Mucosa of descending colon (tissue), 3 donors: Measurements from ENCODE around the gene VMP1. TPM values are rescaled to one million over a fixed set of nuclear protein-coding genes. Genes with fewer than 3 reads are reported as not detected.
"Not testable (repeated sequence)": the region's sequence is repeated elsewhere in the genome, so short reads cannot be mapped to it uniquely, and the experiment has no call there.

Experiments used
- ATAC-seq: fragments of 200-7000 bp; cut with Tn5 transposase; one replicate; pipeline ENCODE4 v1.9.1; 2020; ENCODE audit warnings: mild to moderate bottlenecking, moderate library complexity
- DNase-seq, 3 donors: peaks; one replicate each; pipeline ENCODE4 v3.0.0-alpha.2; 2020
- H3K36me3 ChIP-seq: fragments of 200-600 bp; one replicate; pipeline ENCODE4 v1.8.0; 2021; ENCODE audit warnings: low read depth, mild to moderate bottlenecking
- H3K4me1 ChIP-seq: fragments of 200-600 bp; one replicate; pipeline ENCODE4 v1.8.0; 2021; ENCODE audit warnings: low read depth, mild to moderate bottlenecking
- H3K4me3 ChIP-seq: fragments of 200-600 bp; one replicate; pipeline ENCODE4 v1.8.0; 2021; ENCODE audit warnings: mild to moderate bottlenecking
- H3K9me3 ChIP-seq: fragments of 200-600 bp; one replicate; pipeline ENCODE4 v1.8.0; 2021; ENCODE audit warnings: mild to moderate bottlenecking
- intact Hi-C, 2 donors: fragments of 100-400 bp; cut with DNase I in 1 of 2; cut with micrococcal nuclease in 1 of 2; formaldehyde crosslinking; loops; one replicate each; pipeline versions ENCODE4 v1.11.0 to v1.11.1; 2022; cut with DNase I, micrococcal nuclease
- total RNA-seq, 3 donors: library from RNA; stranded (reverse); fragmentation: NEBNext Ultra II Directional in 2 of 3; extraction: Animal tissue kit (Norgen Biotek cat#: 25700) in 2 of 3; gene quantifications; one replicate each; pipeline versions ENCODE4 v1.2.1 to v1.2.4, GENCODE V29; 2021 to 2023
- TF ChIP-seq, protein P1 (sequence below): fragments of 200-600 bp; IDR thresholded peaks from one replicate; pipeline ENCODE4 v1.8.0; 2022; ENCODE audit warnings: antibody characterized with exemption, mild to moderate bottlenecking
- donor health status: DM: no; HTN: no; CAD: no; lungs with moderate emphysema.
- donor health status: DM: no; HTN: no; CAD: no.
- donor health status: DM: no; HTN: yes; CAD: no.

Gene VMP1
- total RNA-seq, 3 donors from 2014 or later: 257 to 361 (median 266) TPM

DNA sequence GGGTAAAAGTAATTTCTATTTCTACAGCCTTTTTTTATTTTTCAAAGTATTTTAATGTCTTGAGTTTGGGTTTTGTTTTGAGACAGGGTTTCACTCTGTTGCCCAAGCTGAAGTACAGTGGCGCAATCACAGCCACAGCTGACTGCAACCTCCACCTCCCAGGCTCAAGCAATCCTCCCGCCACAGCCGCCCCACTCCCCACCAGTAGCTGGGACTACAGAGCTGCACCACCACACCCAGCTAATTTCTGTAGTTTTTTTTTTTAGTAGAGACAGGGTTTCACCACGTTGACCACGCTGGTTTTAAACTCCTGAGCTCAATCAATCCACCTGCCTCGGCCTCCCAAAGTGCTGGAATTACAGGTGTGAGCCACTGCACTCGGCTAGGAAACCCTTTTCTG, 141.3 kb downstream of the VMP1 start:
- intact Hi-C loops: no loop called here
- ATAC-seq (peak; percentile 16), DNase-seq (peak; percentile 72 to 86 (median 78))
- Histone ChIP-seq H3K9me3 (no peaks in the 10 kb centered on the region), H3K4me1 (peaks cover 84% of the 10 kb centered on the region), H3K36me3 (peaks cover 3% of the 10 kb centered on the region), H3K4me3 (no peak overlapping the region)
- TF ChIP-seq, protein P1, sequence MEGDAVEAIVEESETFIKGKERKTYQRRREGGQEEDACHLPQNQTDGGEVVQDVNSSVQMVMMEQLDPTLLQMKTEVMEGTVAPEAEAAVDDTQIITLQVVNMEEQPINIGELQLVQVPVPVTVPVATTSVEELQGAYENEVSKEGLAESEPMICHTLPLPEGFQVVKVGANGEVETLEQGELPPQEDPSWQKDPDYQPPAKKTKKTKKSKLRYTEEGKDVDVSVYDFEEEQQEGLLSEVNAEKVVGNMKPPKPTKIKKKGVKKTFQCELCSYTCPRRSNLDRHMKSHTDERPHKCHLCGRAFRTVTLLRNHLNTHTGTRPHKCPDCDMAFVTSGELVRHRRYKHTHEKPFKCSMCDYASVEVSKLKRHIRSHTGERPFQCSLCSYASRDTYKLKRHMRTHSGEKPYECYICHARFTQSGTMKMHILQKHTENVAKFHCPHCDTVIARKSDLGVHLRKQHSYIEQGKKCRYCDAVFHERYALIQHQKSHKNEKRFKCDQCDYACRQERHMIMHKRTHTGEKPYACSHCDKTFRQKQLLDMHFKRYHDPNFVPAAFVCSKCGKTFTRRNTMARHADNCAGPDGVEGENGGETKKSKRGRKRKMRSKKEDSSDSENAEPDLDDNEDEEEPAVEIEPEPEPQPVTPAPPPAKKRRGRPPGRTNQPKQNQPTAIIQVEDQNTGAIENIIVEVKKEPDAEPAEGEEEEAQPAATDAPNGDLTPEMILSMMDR: no peak

DNA sequence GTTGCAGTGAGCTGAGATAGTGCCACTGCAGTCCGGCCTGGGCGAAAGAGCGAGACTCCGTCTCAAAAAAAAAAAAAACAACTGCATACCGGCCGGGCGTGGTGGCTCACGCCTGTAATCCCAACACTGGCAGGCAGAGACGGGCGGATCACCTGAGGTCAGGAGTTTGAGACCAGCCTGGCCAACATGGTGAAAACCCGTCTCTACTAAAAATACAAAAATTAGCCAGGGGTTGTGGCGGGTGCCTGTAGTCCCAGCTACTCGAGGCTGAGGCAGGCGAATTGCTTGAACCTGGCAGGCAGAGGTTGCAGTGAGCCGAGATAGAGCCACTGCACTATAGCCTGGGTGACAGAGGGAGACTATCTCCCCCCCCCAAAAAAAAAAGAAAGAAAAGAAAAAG, 142.9 kb downstream of the VMP1 start:
- H3K9me3 ChIP-seq, intact Hi-C loops, H3K36me3 ChIP-seq, H3K4me3 ChIP-seq, ATAC-seq: not testable (repeated sequence)
- peaks cover 71% of the 10 kb centered on the region for H3K4me1 ChIP-seq
- peak in 1 of 3 donors; percentile 57 for DNase-seq

DNA sequence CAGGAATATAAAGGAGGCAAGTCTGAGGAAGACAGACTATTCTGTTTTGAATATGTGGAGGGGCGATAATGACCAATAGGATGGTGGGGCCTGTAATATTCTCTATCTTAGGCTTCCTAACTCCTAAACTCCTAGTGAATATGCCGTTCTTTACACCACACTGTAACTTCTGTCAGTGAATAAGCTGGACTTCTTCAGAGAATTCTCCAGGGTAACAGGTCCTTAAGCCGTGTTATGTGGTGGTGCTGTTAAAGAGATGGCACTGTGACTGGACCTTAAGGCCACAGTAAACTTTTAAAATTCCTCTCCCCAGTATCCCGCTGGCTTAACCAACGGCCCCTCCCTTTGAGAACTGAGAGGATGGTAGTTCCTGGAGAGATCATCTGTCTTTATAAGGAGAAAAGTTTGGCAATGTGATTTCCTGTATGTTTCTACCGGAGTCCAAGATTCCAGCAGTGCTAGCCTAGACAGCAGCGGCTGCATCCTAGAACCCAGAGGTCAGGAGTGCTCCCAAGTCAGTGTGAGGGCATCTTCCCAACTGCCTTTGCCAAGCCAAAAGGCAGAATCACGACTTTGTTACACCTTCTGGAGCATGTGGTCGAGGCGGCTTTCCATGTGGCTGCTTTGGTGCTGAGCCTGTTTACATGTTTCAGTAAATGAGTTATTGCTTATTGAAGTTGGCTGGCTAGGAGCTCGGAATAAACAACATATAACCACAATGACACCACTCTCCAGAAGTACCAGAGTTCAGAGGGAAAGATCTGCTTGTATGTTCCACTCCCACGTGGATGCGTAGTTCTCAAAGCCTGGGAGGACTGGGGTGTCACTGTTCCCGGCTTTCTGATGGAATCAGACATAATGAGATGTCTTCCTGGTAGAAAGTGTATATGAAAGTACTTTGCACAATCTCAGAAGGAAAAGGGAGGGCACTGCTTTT, 144.3 kb downstream of the VMP1 start:
- H3K36me3 ChIP-seq: peaks cover 3% of the 10 kb centered on the region
- ATAC-seq: peak; percentile 10
- no peak overlapping the region for H3K4me3 ChIP-seq
- peaks cover 58% of the 10 kb centered on the region for H3K4me1 ChIP-seq
- peak; percentile 54 to 74 (median 63) for DNase-seq
- intact Hi-C loops: no loop called here
- TF ChIP-seq, protein P1: no peak
- no peaks in the 10 kb centered on the region for H3K9me3 ChIP-seq

DNA sequence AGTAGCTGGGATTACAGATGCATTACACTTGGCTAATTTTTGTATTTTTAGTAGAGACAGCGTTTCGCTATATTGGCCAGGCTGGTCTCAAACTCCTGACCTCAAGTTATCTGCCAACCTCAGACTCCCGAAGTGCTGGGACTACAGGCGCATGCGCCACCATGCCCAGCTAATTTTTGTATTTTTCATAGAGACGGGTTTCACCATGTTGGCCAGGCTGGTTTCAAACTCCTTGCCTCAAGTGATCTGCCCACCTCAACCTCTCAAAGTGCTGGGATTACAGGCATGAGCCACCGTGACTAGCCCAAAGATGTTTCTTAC, 145.4 kb downstream of the VMP1 start:
- intact Hi-C loops, H3K4me3 ChIP-seq, ATAC-seq, DNase-seq, H3K36me3 ChIP-seq, H3K9me3 ChIP-seq: not testable (repeated sequence)
- H3K4me1 ChIP-seq: peaks cover 50% of the 10 kb centered on the region

DNA sequence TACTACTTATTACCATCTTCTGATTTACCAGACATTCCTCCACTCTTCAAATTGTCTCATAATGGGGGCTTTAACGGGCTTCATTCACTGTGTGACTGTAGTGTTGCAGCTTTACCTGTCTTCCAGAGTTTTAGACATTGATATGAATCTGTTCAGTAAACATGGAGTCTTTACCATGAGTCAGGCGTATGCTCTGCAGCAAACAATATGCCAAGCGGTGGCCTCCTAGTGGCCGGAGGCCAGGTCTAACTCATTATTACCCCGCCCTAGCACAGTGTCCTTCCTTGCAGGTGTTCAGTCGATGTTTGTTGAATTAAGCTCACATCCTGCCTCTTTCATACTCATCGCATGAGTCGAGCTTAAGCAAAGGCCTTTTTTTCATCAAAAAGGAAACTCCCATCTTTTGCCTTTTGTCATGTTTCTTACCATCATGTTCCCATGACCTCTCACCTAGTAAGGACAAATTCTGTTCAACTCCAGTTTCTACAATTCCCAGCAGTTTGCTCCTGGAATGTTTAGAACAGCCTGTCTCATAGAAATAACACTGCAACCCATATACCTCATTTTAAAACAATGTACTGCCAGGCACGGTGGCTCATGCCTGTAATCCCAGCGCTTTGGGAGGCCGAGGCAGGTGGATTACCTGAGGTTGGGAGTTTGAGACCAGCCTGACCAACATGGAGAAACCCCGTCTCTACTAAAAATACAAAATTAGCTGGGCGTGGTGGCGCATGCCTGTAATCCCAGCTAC, 145.9 kb downstream of the VMP1 start:
- ATAC-seq: peak; percentile 83
- peak; percentile 80 to 83 (median 81) for DNase-seq
- Histone ChIP-seq H3K4me1 (peaks cover 47% of the 10 kb centered on the region), H3K36me3 (no peaks in the 10 kb centered on the region), H3K9me3 (no peaks in the 10 kb centered on the region), H3K4me3 (no peak overlapping the region)
- intact Hi-C loops: no loop called here
- TF ChIP-seq, protein P1: no peak

DNA sequence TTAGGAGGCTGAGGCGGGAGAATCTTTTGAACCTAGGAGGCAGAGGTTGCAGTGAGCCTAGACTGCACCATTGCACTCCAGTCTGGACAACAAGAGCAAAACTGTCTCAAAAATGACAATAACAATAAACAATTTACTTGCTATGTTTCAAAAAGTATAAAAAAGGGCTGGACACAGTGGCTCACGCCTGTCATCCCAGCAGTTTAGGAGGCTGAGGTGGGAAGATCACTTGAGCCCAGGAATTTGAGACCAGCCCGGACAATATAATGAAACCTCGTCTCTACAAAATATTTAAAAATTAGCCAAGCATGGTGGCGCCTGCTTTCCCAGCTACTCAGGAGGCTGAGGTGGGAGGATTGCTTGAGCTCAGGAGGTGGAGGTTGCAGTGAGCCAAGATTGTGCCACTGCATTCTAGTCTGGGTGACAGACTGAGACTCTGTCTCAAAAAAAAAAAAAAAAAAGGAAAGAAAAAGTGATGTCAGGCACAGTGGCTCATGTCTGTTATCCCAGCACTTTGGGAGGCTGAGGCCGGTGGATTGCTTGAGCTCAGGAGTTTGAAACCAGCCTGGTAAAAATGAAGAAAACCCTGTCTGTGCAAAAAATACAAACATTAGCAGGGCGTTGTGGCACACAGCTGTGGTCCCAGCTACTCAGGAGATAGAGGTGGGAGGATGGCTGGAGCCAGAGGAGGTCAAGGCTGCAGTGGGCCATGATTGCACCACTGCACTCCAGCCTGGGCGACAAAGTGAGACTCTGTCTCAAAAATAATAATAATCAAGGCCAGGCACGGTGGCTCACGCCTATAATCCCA, 146.7 kb downstream of the VMP1 start:
- H3K4me3 ChIP-seq, intact Hi-C loops, H3K9me3 ChIP-seq, ATAC-seq, H3K36me3 ChIP-seq, DNase-seq: not testable (repeated sequence)
- peaks cover 42% of the 10 kb centered on the region for H3K4me1 ChIP-seq
